HTERT RPE-1 (cell line): ENCODE results near the gene TRIP12.
"Not testable (repeated sequence)": the region's sequence is repeated elsewhere in the genome, so short reads cannot be mapped to it uniquely, and the experiment has no call there.

Experiments
- in situ Hi-C: fragments of 300-500 bp; cut with MboI; formaldehyde crosslinking; loops from 4 replicates; pipeline ENCODE4 v1.14.3; 2020; ENCODE audit warnings: low sequenced_read_pairs

TRIP12 gene

DNA sequence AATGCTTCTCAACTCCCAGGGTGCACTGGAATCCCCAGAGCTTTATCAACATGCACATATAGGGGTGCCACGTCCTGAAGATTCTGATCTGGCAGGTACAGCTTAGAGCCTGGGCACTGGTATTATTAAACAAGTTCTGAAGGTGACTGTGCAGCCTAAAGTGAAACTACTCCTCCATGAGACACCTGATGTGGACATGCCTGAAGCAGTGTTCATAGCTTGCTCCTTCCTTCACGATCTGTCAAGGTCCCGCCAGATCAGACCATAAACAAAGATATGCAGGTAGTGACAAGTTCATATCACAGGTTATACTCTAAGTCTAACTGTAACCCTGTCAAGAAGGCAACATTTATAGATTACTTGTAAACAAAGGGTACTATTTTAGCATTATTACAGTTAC is 142.2 kb downstream of the TRIP12 start:
- in situ Hi-C loops = no loop called here

- in situ Hi-C loops = no loop called here
Observed at GRCh38 chr2:229777716-229778115, 144.1 kb downstream of the TRIP12 start.

GRCh38 chr2:229775614-229776313 is 146.0 kb downstream of the TRIP12 start:
- in situ Hi-C loops = no loop called here

- in situ Hi-C loops = no loop called here
Observed at GRCh38 chr2:229774237-229774636, 147.6 kb downstream of the TRIP12 start.

GRCh38 chr2:229768235-229768634 is 153.6 kb downstream of the TRIP12 start:
- in situ Hi-C loops = no loop called here

- in situ Hi-C loops = no loop called here
Observed at GRCh38 chr2:229765721-229766120, 156.1 kb downstream of the TRIP12 start.

DNA sequence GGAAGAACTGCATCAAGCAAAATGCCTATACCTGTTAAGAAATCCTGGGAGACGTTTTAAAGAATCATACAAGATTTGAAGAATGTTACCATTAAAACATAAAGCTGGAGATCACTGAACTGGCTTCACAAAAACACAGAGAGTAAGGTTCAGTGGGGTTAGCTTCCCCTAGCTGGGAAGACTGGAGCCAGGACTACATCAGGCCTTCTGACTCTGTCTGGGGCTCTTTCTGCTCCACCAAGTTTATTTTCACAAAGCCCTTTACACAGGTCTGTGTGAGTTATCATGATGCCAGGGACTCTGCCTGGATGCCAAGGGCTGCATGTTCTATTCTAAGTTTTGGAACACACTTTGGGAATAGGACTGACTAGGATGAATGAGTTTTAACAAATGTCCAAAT is 160.1 kb downstream of the TRIP12 start:
- in situ Hi-C loops = no loop called here

DNA sequence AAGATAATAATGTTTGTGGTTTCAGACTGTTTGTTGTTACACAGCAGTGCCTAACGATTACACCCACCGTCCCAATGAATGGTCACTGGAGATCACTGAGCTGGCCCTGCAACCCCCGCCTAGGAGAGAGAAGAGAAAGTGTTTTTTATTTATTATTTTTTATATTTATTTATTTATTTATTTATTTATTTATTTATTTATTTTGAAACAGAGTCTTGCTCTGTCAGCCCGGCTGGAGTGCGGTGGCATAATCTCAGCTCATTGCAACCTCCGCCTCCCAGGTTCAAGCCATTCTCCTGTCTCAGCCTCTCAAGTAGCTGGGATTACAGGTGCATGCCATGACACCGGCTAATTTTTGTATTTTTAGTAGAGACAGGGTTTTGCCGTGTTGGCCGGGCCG is 164.3 kb downstream of the TRIP12 start:
- in situ Hi-C loops = not testable (repeated sequence)

- in situ Hi-C loops = no loop called here
Observed at GRCh38 chr2:229752970-229753729, 168.7 kb downstream of the TRIP12 start.

- in situ Hi-C loops = no loop called here
Observed at GRCh38 chr2:229749779-229750178, 172.0 kb downstream of the TRIP12 start.

GRCh38 chr2:229748950-229749349 is 172.9 kb downstream of the TRIP12 start:
- in situ Hi-C loops = no loop called here

GRCh38 chr2:229742691-229743090 is 179.1 kb downstream of the TRIP12 start:
- in situ Hi-C loops = not testable (repeated sequence)

DNA sequence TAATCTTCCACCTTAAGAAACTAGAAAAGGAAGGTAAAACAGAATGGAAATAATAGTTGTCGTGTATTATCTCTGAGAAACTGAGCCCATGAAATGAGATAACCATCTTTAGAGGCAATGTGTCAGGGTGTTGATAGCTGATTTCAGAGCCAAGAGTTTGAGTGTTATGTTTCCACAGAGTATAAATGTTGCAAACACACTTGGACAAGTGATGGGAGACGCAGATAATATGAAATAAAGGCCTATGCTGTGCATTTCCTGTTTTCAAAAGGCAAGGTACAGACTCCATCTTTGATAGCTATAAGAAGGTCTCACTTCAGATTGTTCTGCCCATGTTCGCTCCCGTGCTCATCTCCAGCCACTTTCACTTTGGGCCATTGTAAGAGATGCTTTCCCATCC is 181.5 kb downstream of the TRIP12 start:
- in situ Hi-C loops = no loop called here

DNA sequence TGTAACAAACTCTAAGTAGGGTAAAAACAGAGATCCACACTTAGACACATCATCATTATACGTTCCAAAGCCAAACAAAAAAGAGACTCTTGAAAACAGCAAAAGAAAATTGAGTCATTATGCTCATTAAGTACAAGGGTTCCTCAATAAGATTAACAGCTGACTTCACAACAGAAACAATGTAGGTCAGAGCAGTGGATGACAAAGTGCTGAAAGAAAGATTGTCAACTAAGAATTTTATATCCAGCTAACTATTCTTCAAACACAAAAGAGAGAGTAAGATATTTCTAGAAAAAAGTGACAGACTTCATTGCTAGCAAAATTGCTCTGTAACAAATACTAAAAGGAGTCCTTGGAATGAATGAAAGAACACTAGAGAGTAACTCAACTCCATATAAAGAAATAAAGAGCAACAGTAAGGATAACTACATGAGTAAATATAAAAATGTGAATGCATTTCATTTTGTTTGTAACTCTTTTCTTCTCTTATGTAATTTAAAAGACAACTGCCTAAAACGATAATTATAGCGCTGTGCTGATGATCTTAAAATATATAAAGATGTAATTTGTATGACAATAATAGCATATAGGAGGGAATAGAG is 183.7 kb downstream of the TRIP12 start:
- in situ Hi-C loops = no loop called here

DNA sequence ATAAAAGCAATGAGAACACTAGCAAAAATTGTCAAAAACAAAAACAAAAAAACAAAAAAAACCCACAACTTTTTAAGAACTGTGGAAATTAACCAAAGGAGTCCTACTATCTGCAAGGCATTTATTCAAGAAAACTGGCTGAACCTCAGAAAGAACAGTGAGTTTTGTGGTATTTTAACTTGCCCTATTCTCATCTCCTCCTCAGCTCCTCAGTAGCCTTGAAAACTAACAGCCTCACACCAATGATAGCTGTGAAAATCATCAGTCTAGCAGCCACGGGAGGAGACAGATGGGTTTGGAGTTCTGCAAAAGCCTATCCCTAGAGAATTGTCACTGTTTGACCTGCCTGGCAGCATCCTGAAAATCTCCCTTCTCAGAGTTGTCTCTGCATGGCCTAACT is 187.4 kb downstream of the TRIP12 start:
- in situ Hi-C loops = no loop called here

- in situ Hi-C loops = no loop called here
Observed at GRCh38 chr2:229733611-229734245, 188.1 kb downstream of the TRIP12 start.

GRCh38 chr2:229732897-229733296 is 188.9 kb downstream of the TRIP12 start:
- in situ Hi-C loops = no loop called here

DNA sequence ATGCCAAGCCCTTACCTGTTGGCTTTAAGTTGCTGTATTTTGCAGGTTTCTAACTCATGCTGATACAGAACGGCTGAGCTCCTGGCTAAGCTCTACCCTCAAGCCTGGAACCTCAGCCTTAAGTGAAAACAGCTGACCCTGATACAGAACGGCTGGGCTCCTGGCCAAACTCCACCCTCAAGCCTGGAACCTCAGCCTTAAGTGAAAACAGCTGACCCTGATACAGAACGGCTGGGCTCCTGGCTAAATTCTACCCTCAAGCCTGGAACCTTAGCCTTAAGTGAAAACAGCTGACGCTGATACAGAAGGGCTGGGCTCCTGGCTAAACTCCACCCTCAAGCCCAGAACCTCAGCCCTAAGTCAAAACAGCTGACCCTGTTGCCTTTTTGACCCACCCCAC is 189.9 kb downstream of the TRIP12 start:
- in situ Hi-C loops = no loop called here

DNA sequence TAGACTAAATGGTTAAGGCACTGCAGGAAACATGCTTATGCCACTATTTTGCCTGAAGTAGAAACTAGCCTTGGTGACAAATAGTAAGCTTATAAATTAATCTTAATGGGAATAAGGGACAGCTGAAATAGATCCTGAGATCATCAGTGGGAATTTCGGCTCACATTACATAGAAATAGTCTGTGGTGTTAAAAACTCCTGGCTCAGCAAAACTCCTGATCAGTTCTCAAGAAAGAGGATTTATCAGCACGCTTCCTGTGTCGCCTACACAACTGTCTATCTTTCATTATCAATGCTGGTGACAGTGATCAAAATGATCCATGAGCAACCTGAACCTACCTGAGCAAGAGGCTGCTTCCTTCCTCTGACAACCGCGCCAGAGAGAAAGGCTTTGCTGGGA is 190.4 kb downstream of the TRIP12 start:
- in situ Hi-C loops = no loop called here

DNA sequence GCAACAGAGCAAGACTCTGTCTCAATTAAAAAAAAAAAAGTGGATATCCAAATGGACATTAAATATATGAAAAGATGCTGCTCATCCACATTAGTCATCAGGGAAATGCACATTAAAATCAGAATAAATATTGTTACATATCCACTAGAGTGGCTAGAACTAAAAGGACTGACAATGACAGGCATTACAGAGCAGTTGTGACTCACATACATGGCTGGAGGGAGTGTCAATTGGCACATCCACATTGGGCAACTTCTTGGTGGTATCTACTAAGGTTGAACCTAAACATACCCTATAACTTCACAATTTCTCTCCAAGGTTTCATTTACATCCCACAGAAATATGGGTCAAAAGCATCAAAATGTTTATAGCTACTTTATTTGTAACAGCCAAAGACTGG is 193.4 kb downstream of the TRIP12 start:
- in situ Hi-C loops = no loop called here

DNA sequence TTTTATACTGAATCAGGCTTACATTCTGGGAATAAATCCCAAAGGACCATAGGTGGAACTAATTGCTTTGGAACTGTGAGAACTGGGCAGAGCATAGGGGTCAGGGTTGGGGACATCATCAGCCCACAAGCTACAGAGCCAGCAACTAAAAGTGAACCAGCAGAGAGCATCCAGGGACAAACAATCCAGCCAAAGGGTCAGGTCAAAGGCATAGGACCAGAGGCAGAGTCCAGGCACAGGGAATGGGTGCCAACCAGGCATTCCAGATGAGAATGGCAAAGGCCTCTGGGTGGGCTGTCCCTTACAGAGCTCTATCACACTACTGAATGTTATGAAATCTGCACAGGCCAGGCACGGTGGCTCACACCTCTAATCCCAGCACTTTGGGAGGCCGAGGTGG is 195.2 kb downstream of the TRIP12 start:
- in situ Hi-C loops = no loop called here
